Measurements from ENCODE around the gene ACSL5.

DNA sequence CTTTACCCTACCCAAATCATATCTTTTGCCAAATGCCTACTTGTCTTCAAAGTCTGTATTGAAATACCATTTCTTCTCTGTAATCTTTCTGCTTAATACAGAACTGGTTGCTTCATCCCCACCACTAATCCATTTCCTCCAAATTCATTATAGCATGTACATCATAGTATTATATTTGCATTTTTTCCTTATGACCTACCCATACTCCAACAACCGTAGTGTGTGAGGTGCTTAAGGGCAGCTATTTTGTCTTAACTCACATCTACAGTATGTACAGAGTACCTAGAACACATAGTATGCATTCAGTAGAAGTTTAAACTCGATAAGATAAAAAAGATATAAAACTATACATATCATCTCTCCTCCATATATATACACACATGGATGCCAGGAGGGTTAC lies 23.7 kb downstream of the ACSL5 start:
- TF ChIP-seq, protein P1, sequence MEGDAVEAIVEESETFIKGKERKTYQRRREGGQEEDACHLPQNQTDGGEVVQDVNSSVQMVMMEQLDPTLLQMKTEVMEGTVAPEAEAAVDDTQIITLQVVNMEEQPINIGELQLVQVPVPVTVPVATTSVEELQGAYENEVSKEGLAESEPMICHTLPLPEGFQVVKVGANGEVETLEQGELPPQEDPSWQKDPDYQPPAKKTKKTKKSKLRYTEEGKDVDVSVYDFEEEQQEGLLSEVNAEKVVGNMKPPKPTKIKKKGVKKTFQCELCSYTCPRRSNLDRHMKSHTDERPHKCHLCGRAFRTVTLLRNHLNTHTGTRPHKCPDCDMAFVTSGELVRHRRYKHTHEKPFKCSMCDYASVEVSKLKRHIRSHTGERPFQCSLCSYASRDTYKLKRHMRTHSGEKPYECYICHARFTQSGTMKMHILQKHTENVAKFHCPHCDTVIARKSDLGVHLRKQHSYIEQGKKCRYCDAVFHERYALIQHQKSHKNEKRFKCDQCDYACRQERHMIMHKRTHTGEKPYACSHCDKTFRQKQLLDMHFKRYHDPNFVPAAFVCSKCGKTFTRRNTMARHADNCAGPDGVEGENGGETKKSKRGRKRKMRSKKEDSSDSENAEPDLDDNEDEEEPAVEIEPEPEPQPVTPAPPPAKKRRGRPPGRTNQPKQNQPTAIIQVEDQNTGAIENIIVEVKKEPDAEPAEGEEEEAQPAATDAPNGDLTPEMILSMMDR (IDR thresholded peaks at IDR 0.05) = no peak
- no peak for TF ChIP-seq ZFX (IDR thresholded peaks at IDR 0.05; ENCODE audit: borderline replicate concordance)

Data from 22Rv1 (cell line).